ENCODE measurements around the gene NKX2-4. TPM values are rescaled to one million over a fixed set of nuclear protein-coding genes. Genes with fewer than 3 reads are reported as not detected.

The NKX2-4 gene
- total RNA-seq, 1 experiment from 2014 or later: 0.15 TPM

DNA sequence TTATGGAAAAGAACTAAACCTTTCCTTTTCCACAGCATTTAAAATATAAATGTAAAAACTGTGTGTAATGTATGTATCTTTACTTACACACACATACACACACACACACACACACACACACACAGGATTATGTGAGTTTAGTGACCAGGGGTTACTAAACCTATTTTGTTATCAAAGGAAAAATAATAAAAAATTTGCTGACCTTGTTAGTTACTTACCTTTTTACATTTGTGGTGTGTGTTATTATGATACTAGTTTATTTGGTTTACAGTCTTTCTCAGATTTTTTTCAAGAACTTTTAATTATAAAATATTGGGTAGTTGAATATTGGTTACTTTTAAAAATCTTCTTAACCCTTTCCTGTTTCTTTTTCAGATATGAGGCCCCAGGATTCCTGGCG, 15.7 kb downstream of the NKX2-4 start:
- no peak overlapping the region for H3K23ac ChIP-seq (ENCODE audit: insufficient read length, low read depth, low read length)
- H2AFZ ChIP-seq (ENCODE audit: low read length): no peak overlapping the region
- no peak overlapping the region for H3T11ph ChIP-seq (ENCODE audit: low read length)
- no peak overlapping the region for H3K27ac Mint-ChIP-seq
- no peaks in the 10 kb centered on the region for H3K23me2 ChIP-seq (ENCODE audit: insufficient read length, low read depth, low read length, poor library complexity, severe bottlenecking)
- H2BK120ac ChIP-seq (ENCODE audit: low read depth, low read length, poor library complexity, severe bottlenecking): no peak overlapping the region
- no peak overlapping the region for H3K4me3 Mint-ChIP-seq
- H3K27me3 Mint-ChIP-seq (ENCODE audit: low read depth): no peaks in the 10 kb centered on the region
- H3K4me1 ChIP-seq (ENCODE audit: insufficient read depth, low read length): no peaks in the 10 kb centered on the region
- no peak overlapping the region for H3K4me2 ChIP-seq (ENCODE audit: insufficient read depth, insufficient read length, low read length)
- no peak overlapping the region for H2BK20ac ChIP-seq (ENCODE audit: low read depth, low read length, poor library complexity, severe bottlenecking)
- H2BK5ac ChIP-seq (ENCODE audit: insufficient read length, low read length): no peak overlapping the region
- H3K9ac ChIP-seq (ENCODE audit: extremely low read depth, insufficient read length, low read length): no peak overlapping the region
- H3K56ac ChIP-seq (ENCODE audit: insufficient read length, low read depth, low read length): no peak overlapping the region
- H3K9me3 Mint-ChIP-seq: no peaks in the 10 kb centered on the region
- peaks cover 1 to 3% of the 10 kb centered on the region in 2 experiments; a peak in 1 of 4 replicates for H3K4me1 Mint-ChIP-seq
- no peak overlapping the region for H2BK12ac ChIP-seq (ENCODE audit: insufficient read length, low read depth, low read length)
- peaks cover 2% of the 10 kb centered on the region for H3K79me1 ChIP-seq (ENCODE audit: insufficient read depth, low read depth, low read length, poor library complexity, severe bottlenecking)
- WGBS (ENCODE audit: extremely low coverage, insufficient read length, low lambda C conversion rate): no CpG with 5 or more reads among the region's 1 CpG
- H2AK5ac ChIP-seq (ENCODE audit: insufficient read length, low read length): no peak overlapping the region
- H3K27me3 ChIP-seq (ENCODE audit: insufficient read depth, low read length): no peaks in the 10 kb centered on the region
- TF ChIP-seq, protein P1, sequence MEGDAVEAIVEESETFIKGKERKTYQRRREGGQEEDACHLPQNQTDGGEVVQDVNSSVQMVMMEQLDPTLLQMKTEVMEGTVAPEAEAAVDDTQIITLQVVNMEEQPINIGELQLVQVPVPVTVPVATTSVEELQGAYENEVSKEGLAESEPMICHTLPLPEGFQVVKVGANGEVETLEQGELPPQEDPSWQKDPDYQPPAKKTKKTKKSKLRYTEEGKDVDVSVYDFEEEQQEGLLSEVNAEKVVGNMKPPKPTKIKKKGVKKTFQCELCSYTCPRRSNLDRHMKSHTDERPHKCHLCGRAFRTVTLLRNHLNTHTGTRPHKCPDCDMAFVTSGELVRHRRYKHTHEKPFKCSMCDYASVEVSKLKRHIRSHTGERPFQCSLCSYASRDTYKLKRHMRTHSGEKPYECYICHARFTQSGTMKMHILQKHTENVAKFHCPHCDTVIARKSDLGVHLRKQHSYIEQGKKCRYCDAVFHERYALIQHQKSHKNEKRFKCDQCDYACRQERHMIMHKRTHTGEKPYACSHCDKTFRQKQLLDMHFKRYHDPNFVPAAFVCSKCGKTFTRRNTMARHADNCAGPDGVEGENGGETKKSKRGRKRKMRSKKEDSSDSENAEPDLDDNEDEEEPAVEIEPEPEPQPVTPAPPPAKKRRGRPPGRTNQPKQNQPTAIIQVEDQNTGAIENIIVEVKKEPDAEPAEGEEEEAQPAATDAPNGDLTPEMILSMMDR (conservative IDR thresholded peaks at IDR 0.05): no peak
- H4K20me1 ChIP-seq (ENCODE audit: control insufficient read depth, insufficient read depth, insufficient read length): no peaks in the 10 kb centered on the region
- peaks cover 3 to 44% (median 20%) of the 10 kb centered on the region in 3 experiments; a peak in 5 of 7 replicates for H3K36me3 Mint-ChIP-seq (ENCODE audit: insufficient read depth in 1 of 3, low read depth in 3 of 3)
- no peak overlapping the region for H3K27ac ChIP-seq (ENCODE audit: insufficient read length, low read depth, low read length)
- H3K18ac ChIP-seq (ENCODE audit: insufficient read length, low read depth, low read length): no peak overlapping the region
- H4K8ac ChIP-seq (replicated peaks; ENCODE audit: insufficient read length, low read depth, low read length): no peak overlapping the region
- DNase-seq: no peak
- no peak overlapping the region for H4K91ac ChIP-seq (ENCODE audit: insufficient read length, low read depth, low read length)
- no peak overlapping the region for H4K5ac ChIP-seq (ENCODE audit: insufficient read length, low read depth, low read length)
- H3K4ac ChIP-seq (ENCODE audit: low read depth, low read length): no peak overlapping the region
- peaks cover 2% of the 10 kb centered on the region for H3K79me2 ChIP-seq (ENCODE audit: insufficient read depth, low read length)
- no peaks in the 10 kb centered on the region for H3K9me3 ChIP-seq (ENCODE audit: control insufficient read depth, low read depth, low read length)
- H2BK15ac ChIP-seq (ENCODE audit: low read depth, low read length): no peak overlapping the region
- no peak overlapping the region for H3K14ac ChIP-seq (ENCODE audit: insufficient read depth, low read length)

Data from H9 (cell line).